Astrocyte (in vitro differentiated cells and primary cell): Measurements from ENCODE around the gene KCNN4. TPM values are rescaled to one million over a fixed set of nuclear protein-coding genes. Genes with fewer than 3 reads are reported as not detected.
A peak's percentile ranks its signal among the peaks of the same experiment; 100 is the strongest.

Experiments used
- DNase-seq: peaks from one replicate; pipeline ENCODE4 v3.0.0-alpha.2; 2010; ENCODE audit warnings: low read depth
- FAIRE-seq: peaks from 2 replicates; lab custom pipeline; 2011; peaks lifted over from hg19 to GRCh38; lab: Jason Lieb, UNC
- H2AFZ ChIP-seq: 2 replicates; pipeline ENCODE4 v1.6.0; 2012; ENCODE audit warnings: low read depth, low read length, inconsistent platforms
- H3K27ac ChIP-seq: 2 replicates; pipeline ENCODE4 v1.5.1; 2011; ENCODE audit warnings: low read depth, low read length, inconsistent platforms
- H3K27me3 ChIP-seq: 2 replicates; pipeline ENCODE4 v1.6.0; 2011; ENCODE audit warnings: low read length, inconsistent platforms; ENCODE audit not compliant: insufficient read depth
- H3K36me3 ChIP-seq: 2 replicates; pipeline ENCODE4 v1.5.1; 2011; ENCODE audit warnings: low read length, inconsistent platforms; ENCODE audit not compliant: insufficient read depth
- H3K4me1 ChIP-seq: 2 replicates; pipeline ENCODE4 v1.5.1; 2011; ENCODE audit warnings: low read length, inconsistent platforms; ENCODE audit not compliant: insufficient read depth
- H3K4me2 ChIP-seq: 2 replicates; pipeline ENCODE4 v1.6.0; 2012; ENCODE audit warnings: low read length, inconsistent platforms
- H3K4me3 ChIP-seq: 2 replicates; pipeline ENCODE4 v1.5.1; 2011; ENCODE audit warnings: low read depth, mild to moderate bottlenecking, low read length, inconsistent platforms; ENCODE audit not compliant: insufficient read depth
- H3K79me2 ChIP-seq: 2 replicates; pipeline ENCODE4 v1.6.0; 2012; ENCODE audit warnings: mild to moderate bottlenecking, low read length, inconsistent platforms; ENCODE audit not compliant: insufficient read depth
- H3K9ac ChIP-seq: 2 replicates; pipeline ENCODE4 v1.6.0; 2012; ENCODE audit warnings: mild to moderate bottlenecking, low read length, inconsistent platforms
- H3K9me3 ChIP-seq: 2 replicates; pipeline ENCODE4 v1.5.1; 2012; ENCODE audit warnings: low read depth, mild to moderate bottlenecking, low read length, inconsistent platforms; ENCODE audit not compliant: insufficient read depth
- H4K20me1 ChIP-seq: 2 replicates; pipeline ENCODE4 v1.6.0; 2012; ENCODE audit warnings: low read length, inconsistent platforms; ENCODE audit not compliant: insufficient read depth
- H3K27ac Mint-ChIP-seq: one replicate; pipeline ENCODE4 v1.8.0; 2021; ENCODE audit warnings: mild to moderate bottlenecking, mixed read lengths; ENCODE audit not compliant: unreplicated experiment
- H3K27me3 Mint-ChIP-seq: one replicate; pipeline ENCODE4 v1.8.0; 2021; ENCODE audit warnings: low read depth, mixed read lengths; ENCODE audit not compliant: unreplicated experiment
- H3K36me3 Mint-ChIP-seq: one replicate; pipeline ENCODE4 v1.8.0; 2021; ENCODE audit warnings: low read depth, mixed read lengths; ENCODE audit not compliant: unreplicated experiment
- H3K4me1 Mint-ChIP-seq: one replicate; pipeline ENCODE4 v1.8.0; 2021; ENCODE audit warnings: low read depth, mixed read lengths; ENCODE audit not compliant: unreplicated experiment
- H3K4me3 Mint-ChIP-seq: one replicate; pipeline ENCODE4 v1.8.0; 2021; ENCODE audit warnings: mild to moderate bottlenecking, moderate library complexity, mixed read lengths; ENCODE audit not compliant: unreplicated experiment
- H3K9me3 Mint-ChIP-seq: one replicate; pipeline ENCODE4 v1.8.0; 2021; ENCODE audit warnings: mild to moderate bottlenecking, mixed read lengths; ENCODE audit not compliant: unreplicated experiment
- CTCF ChIP-seq: IDR thresholded peaks from 2 replicates; pipeline ENCODE4 v1.5.1; 2011; ENCODE audit warnings: low read depth, mild to moderate bottlenecking, inconsistent platforms, low read length, moderate library complexity; ENCODE audit not compliant: insufficient read depth
- EZH2 ChIP-seq: IDR thresholded peaks from 2 replicates; pipeline ENCODE4 v1.6.1; 2012; ENCODE audit warnings: mild to moderate bottlenecking, low read length, inconsistent platforms; ENCODE audit not compliant: insufficient read depth
- total RNA-seq: library from RNA; stranded (reverse); gene quantifications from 2 replicates; pipeline ENCODE4 v1.2.1, GENCODE V29; 2021

KCNN4 gene
- total RNA-seq, 1 donor from 2014 or later, result 3.6 TPM

DNA sequence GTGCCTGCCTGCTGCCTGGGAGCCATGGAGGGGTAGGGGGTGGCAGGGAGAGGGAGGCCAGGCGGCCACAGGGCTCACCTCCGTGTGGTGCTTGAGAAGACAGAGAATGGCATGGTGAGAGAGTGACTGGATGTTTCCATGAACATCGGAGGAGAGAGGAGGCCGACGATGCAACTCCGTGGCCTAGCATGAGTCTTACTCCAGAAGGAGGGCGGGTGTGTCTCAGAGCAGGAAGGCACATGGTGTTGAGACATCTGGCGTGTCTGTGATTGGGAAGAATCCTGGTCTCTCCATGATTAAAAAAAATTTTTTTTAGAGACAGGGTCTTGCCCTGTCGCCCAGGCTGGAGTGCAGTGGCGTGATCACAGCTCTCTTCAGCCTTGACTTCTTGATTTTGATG, 59.8 kb downstream of the KCNN4 start:
- H3K27me3 Mint-ChIP-seq, result peaks cover 11% of the 10 kb centered on the region
- peak overlapping the region; percentile 41 for H3K27ac Mint-ChIP-seq
- H3K4me2 ChIP-seq, result no peak overlapping the region
- no peak overlapping the region for H3K9ac ChIP-seq
- no peaks in the 10 kb centered on the region for H3K36me3 Mint-ChIP-seq
- H3K4me3 ChIP-seq, result no peak overlapping the region
- H3K9me3 ChIP-seq, result no peaks in the 10 kb centered on the region
- H3K9me3 Mint-ChIP-seq, result no peaks in the 10 kb centered on the region
- H2AFZ ChIP-seq, result no peak overlapping the region
- no peak overlapping the region for H3K27ac ChIP-seq
- H4K20me1 ChIP-seq, result no peaks in the 10 kb centered on the region
- no peaks in the 10 kb centered on the region for H3K36me3 ChIP-seq
- FAIRE-seq (no peak), DNase-seq (no peak)
- no peaks in the 10 kb centered on the region for H3K79me2 ChIP-seq
- TF ChIP-seq EZH2 (no peak), CTCF (no peak)
- no peaks in the 10 kb centered on the region for H3K4me1 ChIP-seq
- H3K4me1 Mint-ChIP-seq, result no peaks in the 10 kb centered on the region
- H3K4me3 Mint-ChIP-seq, result no peak overlapping the region
- H3K27me3 ChIP-seq, result no peaks in the 10 kb centered on the region

DNA sequence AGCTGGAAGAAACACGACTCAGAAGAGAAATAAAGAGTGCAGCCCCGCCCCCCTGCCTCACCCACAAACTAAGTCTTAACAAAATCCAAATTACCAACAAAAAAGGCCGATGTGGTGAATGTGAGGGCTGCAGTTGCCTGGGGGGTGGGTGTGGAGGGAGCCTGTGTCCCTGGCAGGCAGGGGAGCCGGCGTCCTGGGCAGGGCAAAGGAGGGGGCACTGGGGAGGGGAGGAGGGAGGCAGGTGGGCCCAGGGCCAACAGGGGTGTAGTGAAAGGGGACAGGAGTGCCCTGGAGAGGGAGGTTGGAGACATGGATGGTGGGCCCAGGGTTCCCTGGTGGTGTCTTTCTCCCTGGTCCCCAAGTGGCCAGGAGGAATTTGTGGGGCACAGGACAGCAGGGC, 60.9 kb downstream of the KCNN4 start:
- no peaks in the 10 kb centered on the region for H3K4me1 Mint-ChIP-seq
- H2AFZ ChIP-seq, result no peak overlapping the region
- H3K36me3 Mint-ChIP-seq, result no peaks in the 10 kb centered on the region
- no peaks in the 10 kb centered on the region for H3K27me3 ChIP-seq
- no peak for DNase-seq
- no peaks in the 10 kb centered on the region for H3K36me3 ChIP-seq
- H3K9me3 Mint-ChIP-seq, result no peaks in the 10 kb centered on the region
- H3K27ac Mint-ChIP-seq, result no peak overlapping the region
- H3K27me3 Mint-ChIP-seq, result peaks cover 11% of the 10 kb centered on the region
- H3K9me3 ChIP-seq, result no peaks in the 10 kb centered on the region
- no peaks in the 10 kb centered on the region for H3K4me1 ChIP-seq
- no peaks in the 10 kb centered on the region for H3K79me2 ChIP-seq
- H3K27ac ChIP-seq, result no peak overlapping the region
- no peak overlapping the region for H3K4me2 ChIP-seq
- H3K9ac ChIP-seq, result no peak overlapping the region
- TF ChIP-seq EZH2 (no peak), CTCF (no peak)
- H4K20me1 ChIP-seq, result no peaks in the 10 kb centered on the region
- H3K4me3 Mint-ChIP-seq, result no peak overlapping the region
- no peak overlapping the region for H3K4me3 ChIP-seq
- FAIRE-seq, result no peak

- Mint-ChIP-seq H3K27me3 (peaks cover 13% of the 10 kb centered on the region), H3K4me3 (no peak overlapping the region), H3K27ac (no peak overlapping the region), H3K4me1 (no peaks in the 10 kb centered on the region), H3K9me3 (no peaks in the 10 kb centered on the region), H3K36me3 (no peaks in the 10 kb centered on the region)
- Histone ChIP-seq H3K9ac (no peak overlapping the region), H3K36me3 (no peaks in the 10 kb centered on the region), H3K4me2 (no peak overlapping the region), H3K79me2 (no peaks in the 10 kb centered on the region), H3K27me3 (no peaks in the 10 kb centered on the region), H3K4me3 (no peak overlapping the region), H3K27ac (no peak overlapping the region), H3K9me3 (no peaks in the 10 kb centered on the region), H3K4me1 (no peaks in the 10 kb centered on the region), H2AFZ (no peak overlapping the region), H4K20me1 (no peaks in the 10 kb centered on the region)
- FAIRE-seq, result no peak
- no peak for DNase-seq
- TF ChIP-seq CTCF, result no peak
- no peak for TF ChIP-seq EZH2
Measured at GRCh38 chr19:43719378-43719868, 61.4 kb downstream of the KCNN4 start.
